ENCODE data around the gene NFKB1. TPM values are rescaled to one million over a fixed set of nuclear protein-coding genes. Genes with fewer than 3 reads are reported as not detected.

The NFKB1 gene
- polyA plus RNA-seq, 1 donor from 2014 or later, result 8.6 TPM

- no peak overlapping the region for H2AFZ ChIP-seq (ENCODE audit: low read depth, low read length)
- no peaks in the 10 kb centered on the region for H3K79me2 ChIP-seq (replicated peaks; ENCODE audit: insufficient read depth, low read length)
- no peaks in the 10 kb centered on the region for H4K20me1 ChIP-seq (ENCODE audit: insufficient read depth)
- TF ChIP-seq POLR2AphosphoS5 (IDR thresholded peaks at IDR 0.05) (no peak), MXI1 (conservative IDR thresholded peaks at IDR 0.05; ENCODE audit: poor library complexity, severe bottlenecking) (no peak), EP300 (conservative IDR thresholded peaks at IDR 0.05; ENCODE audit: poor library complexity, severe bottlenecking) (no peak), REST (IDR thresholded peaks at IDR 0.05; ENCODE audit: borderline replicate concordance) (no peak), TAF1 (IDR thresholded peaks at IDR 0.05; ENCODE audit: low read depth) (no peak), EZH2 (IDR thresholded peaks at IDR 0.05; ENCODE audit: borderline replicate concordance, insufficient read depth, low read length, poor library complexity, severe bottlenecking) (no peak), SMC3 (conservative IDR thresholded peaks at IDR 0.05; ENCODE audit: poor library complexity) (no peak), RAD21 (conservative IDR thresholded peaks at IDR 0.05) (no peak)
- TF ChIP-seq, protein P1, sequence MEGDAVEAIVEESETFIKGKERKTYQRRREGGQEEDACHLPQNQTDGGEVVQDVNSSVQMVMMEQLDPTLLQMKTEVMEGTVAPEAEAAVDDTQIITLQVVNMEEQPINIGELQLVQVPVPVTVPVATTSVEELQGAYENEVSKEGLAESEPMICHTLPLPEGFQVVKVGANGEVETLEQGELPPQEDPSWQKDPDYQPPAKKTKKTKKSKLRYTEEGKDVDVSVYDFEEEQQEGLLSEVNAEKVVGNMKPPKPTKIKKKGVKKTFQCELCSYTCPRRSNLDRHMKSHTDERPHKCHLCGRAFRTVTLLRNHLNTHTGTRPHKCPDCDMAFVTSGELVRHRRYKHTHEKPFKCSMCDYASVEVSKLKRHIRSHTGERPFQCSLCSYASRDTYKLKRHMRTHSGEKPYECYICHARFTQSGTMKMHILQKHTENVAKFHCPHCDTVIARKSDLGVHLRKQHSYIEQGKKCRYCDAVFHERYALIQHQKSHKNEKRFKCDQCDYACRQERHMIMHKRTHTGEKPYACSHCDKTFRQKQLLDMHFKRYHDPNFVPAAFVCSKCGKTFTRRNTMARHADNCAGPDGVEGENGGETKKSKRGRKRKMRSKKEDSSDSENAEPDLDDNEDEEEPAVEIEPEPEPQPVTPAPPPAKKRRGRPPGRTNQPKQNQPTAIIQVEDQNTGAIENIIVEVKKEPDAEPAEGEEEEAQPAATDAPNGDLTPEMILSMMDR (IDR thresholded peaks at IDR 0.05; ENCODE audit: poor library complexity, severe bottlenecking), result no peak
- H3F3A ChIP-seq (ENCODE audit: insufficient read depth, low read length, poor library complexity, severe bottlenecking), result no peaks in the 10 kb centered on the region
- H3K4me2 ChIP-seq (ENCODE audit: low read length), result no peak overlapping the region
- no peak overlapping the region for H3K4me3 ChIP-seq (ENCODE audit: low read length)
- H3K36me3 ChIP-seq (ENCODE audit: insufficient read depth, low read length), result no peaks in the 10 kb centered on the region
- H3K27me3 ChIP-seq (ENCODE audit: insufficient read depth, low read depth, low read length), result no peaks in the 10 kb centered on the region
- H3K9me3 ChIP-seq (ENCODE audit: low read length), result no peaks in the 10 kb centered on the region
- no peaks in the 10 kb centered on the region for H3K9me2 ChIP-seq (ENCODE audit: insufficient read depth, low read length)
- H3K9ac ChIP-seq (ENCODE audit: low read length), result no peak overlapping the region
- no peak overlapping the region for H3K27ac ChIP-seq (ENCODE audit: low read length)
These were observed 36.1 kb downstream of the NFKB1 start for GRCh38 chr4:102537269-102537668.

DNA sequence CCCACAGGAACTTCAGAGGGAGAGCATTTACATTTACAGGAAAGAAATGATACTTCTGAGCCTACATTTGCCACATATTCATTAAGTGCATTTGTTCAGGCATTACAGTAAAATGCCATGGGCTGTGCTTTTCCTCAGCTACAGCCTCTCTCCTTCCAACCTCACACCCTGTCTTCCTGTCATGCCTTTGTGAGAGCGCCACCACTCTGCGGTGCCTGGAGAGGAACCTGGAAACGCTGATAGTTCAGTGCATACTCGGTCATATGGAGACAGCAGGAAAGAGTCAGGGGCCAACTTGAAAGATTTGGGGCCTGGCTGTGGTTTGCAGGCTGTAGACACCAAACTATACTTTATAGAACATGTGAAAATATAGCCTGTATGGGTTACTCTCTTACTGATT, 40.5 kb downstream of the NFKB1 start:
- Histone ChIP-seq H2AFZ (ENCODE audit: low read depth, low read length) (no peak overlapping the region), H4K20me1 (ENCODE audit: insufficient read depth) (no peaks in the 10 kb centered on the region)

More for the DNA sequence above, 40.5 kb downstream of the NFKB1 start:
- Histone ChIP-seq H3K9me3 (ENCODE audit: low read length) (no peaks in the 10 kb centered on the region), H3K27ac (ENCODE audit: low read length) (no peak overlapping the region), H3K9me2 (ENCODE audit: insufficient read depth, low read length) (no peaks in the 10 kb centered on the region), H3K4me3 (ENCODE audit: low read length) (no peak overlapping the region), H3K36me3 (ENCODE audit: insufficient read depth, low read length) (no peaks in the 10 kb centered on the region), H3K4me2 (ENCODE audit: low read length) (no peak overlapping the region), H3K27me3 (ENCODE audit: insufficient read depth, low read depth, low read length) (no peaks in the 10 kb centered on the region), H3K9ac (ENCODE audit: low read length) (no peak overlapping the region), H3K79me2 (replicated peaks; ENCODE audit: insufficient read depth, low read length) (no peaks in the 10 kb centered on the region), H3F3A (ENCODE audit: insufficient read depth, low read length, poor library complexity, severe bottlenecking) (no peaks in the 10 kb centered on the region)
- TF ChIP-seq SMC3 (conservative IDR thresholded peaks at IDR 0.05; ENCODE audit: poor library complexity) (no peak), EZH2 (IDR thresholded peaks at IDR 0.05; ENCODE audit: borderline replicate concordance, insufficient read depth, low read length, poor library complexity, severe bottlenecking) (no peak), EP300 (conservative IDR thresholded peaks at IDR 0.05; ENCODE audit: poor library complexity, severe bottlenecking) (no peak), TAF1 (IDR thresholded peaks at IDR 0.05; ENCODE audit: low read depth) (no peak), RAD21 (conservative IDR thresholded peaks at IDR 0.05) (no peak)
